Keratinocyte (primary cell): Measurements from ENCODE around the gene FAAP20.

ENCODE experiments used
- EZH2 ChIP-seq: IDR thresholded peaks from one replicate; pipeline ENCODE4 v1.6.1; 2012; ENCODE audit warnings: inconsistent platforms, mild to moderate bottlenecking, low read length, moderate library complexity
- TF ChIP-seq, protein P1 (sequence below), 3 experiments: IDR thresholded peaks in 1 of 3; conservative IDR thresholded peaks in 1 of 3; optimal IDR thresholded peaks in 1 of 3; 2 replicates in 2 of 3; 3 replicates in 1 of 3; pipeline versions ENCODE3 to v1.5.1; 2011; ENCODE audit warnings: low read length in 3 of 3, mild to moderate bottlenecking in 3 of 3, moderate library complexity in 2 of 3, control low read depth in 1 of 3, inconsistent platforms in 1 of 3; ENCODE audit not compliant: insufficient read depth in 2 of 3; ENCODE audit errors: extremely low read depth in 1 of 3

DNA sequence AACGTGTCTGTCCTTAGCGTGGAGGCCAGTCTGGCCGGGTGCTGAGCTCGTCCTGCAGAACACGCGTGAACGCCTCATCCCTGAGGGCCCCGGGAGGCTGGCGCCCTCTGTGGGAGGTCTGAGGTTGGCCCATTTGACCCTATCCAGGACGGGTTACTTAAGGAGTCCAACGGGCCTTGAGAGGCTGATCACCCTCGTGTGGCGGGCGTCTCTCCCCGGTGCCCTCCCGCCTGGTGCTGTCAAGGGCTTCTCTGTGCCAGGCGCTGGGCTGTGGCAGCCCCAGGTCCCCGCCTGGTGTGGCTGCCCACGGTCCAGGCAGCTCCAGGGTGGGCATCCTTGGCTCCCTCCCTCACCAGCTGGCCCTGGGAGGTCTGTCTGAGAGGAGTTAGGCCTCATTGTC is 43.2 kb upstream of the FAAP20 start:
- TF ChIP-seq, protein P1, sequence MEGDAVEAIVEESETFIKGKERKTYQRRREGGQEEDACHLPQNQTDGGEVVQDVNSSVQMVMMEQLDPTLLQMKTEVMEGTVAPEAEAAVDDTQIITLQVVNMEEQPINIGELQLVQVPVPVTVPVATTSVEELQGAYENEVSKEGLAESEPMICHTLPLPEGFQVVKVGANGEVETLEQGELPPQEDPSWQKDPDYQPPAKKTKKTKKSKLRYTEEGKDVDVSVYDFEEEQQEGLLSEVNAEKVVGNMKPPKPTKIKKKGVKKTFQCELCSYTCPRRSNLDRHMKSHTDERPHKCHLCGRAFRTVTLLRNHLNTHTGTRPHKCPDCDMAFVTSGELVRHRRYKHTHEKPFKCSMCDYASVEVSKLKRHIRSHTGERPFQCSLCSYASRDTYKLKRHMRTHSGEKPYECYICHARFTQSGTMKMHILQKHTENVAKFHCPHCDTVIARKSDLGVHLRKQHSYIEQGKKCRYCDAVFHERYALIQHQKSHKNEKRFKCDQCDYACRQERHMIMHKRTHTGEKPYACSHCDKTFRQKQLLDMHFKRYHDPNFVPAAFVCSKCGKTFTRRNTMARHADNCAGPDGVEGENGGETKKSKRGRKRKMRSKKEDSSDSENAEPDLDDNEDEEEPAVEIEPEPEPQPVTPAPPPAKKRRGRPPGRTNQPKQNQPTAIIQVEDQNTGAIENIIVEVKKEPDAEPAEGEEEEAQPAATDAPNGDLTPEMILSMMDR (optimal IDR thresholded peaks at IDR 0.05 in 1 of 3, IDR thresholded peaks at IDR 0.05 in 1 of 3, conservative IDR thresholded peaks at IDR 0.05 in 1 of 3; ENCODE audit: extremely low read depth in 1 of 3, insufficient read depth in 2 of 3, low read length in 3 of 3): peak in 1 of 3 experiments; percentile 34
- no peak for TF ChIP-seq EZH2
